Stimulated activated CD4-positive, alpha-beta T cell treated with anti-CD3 and anti-CD28 coated beads, Interleukin-1b, Interleukin-23, amount 100 ng/mL, for 4 hours (primary cell): Measurements from ENCODE around the gene TMEM135.
"Not testable (repeated sequence)": the region's sequence is repeated elsewhere in the genome, so short reads cannot be mapped to it uniquely, and the experiment has no call there.

Source experiments
- DNase-seq, 2 donors: peaks; one replicate each; pipeline ENCODE4 v3.0.0-alpha.2; 2020; ENCODE audit warnings: low read depth in 2 of 2

The TMEM135 gene

GRCh38 chr11:87258171-87258833 is 220.6 kb downstream of the TMEM135 start:
- no peak for DNase-seq

DNA sequence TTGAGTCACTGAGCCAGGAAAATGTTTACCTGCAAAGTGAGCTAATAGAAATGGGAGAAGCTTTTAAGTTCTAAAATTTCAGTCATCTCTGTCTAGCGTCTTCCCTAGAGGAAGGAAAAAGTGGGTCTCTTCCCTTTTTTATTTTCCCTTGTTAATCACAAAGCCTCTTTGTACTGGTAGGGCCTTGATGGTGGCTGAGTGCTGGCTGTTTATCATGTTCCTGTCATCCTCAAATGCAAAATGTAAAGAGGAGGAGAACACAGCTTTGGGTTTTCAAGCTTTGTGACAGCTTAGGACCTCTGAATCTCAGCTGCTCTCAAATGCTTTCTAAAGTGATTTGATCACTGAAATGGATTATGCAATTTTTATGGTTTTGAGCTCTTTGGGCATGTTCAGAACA is 222.0 kb downstream of the TMEM135 start:
- no peak for DNase-seq

- DNase-seq = no peak
Observed at GRCh38 chr11:87260811-87261210, 223.1 kb downstream of the TMEM135 start.

GRCh38 chr11:87263264-87263838 is 225.6 kb downstream of the TMEM135 start:
- no peak for DNase-seq

DNA sequence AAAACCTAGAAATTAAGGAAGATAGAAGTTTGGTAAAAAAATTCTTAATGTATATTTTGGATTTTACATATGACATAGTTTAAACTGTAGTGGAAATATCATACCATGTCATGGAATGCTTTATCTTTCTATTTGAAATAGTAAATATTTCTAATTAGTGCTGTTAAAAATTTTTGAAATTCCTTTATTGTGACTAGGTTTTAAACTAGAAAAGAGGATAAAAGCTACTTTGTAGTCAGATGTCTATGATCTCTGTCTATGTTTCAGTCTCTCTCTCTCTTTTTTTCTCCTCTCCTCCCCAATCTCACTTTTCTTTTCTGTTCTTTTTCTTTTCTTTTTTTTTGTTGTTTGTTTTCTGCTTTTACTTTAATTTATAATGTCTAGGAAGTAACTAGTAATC is 226.2 kb downstream of the TMEM135 start:
- no peak for DNase-seq

DNA sequence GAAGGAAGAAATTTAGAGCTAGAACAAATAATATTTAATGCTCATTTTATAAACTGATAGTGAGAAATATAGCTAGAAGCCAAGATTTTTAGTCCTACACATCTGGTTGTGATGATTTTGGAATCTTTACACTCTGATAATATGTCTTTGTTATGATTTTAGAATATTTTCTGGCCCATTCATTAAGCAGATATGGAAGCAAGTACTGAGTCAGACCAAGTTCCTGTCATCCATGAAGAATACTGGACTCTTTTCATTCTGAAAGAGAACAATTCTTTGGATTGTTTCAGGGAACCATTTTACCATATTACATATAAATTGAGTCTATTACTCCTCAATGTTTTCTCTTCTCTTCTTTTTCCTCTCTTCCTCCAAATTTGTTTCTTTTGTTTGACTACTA is 227.4 kb downstream of the TMEM135 start:
- DNase-seq = no peak

- no peak for DNase-seq
Observed at GRCh38 chr11:87265979-87266378, 228.2 kb downstream of the TMEM135 start.

- DNase-seq = no peak
Observed at GRCh38 chr11:87266751-87267150, 229.0 kb downstream of the TMEM135 start.

- not testable (repeated sequence) for DNase-seq
Observed at GRCh38 chr11:87271951-87272350, 234.2 kb downstream of the TMEM135 start.

DNA sequence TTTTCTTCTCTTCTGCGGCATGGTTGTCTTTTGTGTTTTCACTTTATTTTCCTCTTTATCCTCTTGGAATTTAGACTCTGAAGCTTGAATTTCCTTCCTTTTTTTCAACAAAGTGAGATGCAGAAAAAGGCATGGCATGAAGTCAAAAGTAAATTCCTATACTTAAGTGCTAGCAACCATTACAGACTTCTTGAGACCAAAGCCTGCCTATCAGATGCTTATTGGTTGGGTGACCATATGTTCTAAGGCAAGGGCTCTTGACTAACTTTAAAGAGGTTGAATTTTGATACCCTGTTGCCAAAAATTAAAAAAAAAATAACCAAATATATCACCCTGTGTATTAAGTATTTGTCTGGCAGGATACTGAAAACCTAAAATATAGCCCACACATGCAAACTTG is 237.4 kb downstream of the TMEM135 start:
- no peak for DNase-seq

GRCh38 chr11:87280143-87280542 is 242.4 kb downstream of the TMEM135 start:
- no peak for DNase-seq

DNA sequence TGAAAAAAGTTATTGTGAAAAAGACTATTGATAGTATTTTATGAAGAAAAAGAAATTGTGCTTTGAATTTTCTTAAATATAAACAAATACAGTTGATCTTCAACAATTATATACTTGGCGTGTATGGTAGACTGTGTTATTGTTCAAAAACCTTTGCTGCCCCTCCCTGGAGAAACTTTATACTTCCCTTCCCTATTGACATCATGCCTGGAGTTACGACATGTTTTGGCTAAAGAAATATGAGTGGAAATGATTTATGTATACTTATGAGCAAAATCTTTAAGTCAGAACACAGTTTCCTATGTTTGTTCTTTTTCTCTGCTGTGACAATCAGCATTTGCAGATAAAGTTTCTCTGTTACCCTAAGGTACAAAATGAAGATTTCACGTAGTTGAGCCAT is 243.8 kb downstream of the TMEM135 start:
- DNase-seq = no peak

DNA sequence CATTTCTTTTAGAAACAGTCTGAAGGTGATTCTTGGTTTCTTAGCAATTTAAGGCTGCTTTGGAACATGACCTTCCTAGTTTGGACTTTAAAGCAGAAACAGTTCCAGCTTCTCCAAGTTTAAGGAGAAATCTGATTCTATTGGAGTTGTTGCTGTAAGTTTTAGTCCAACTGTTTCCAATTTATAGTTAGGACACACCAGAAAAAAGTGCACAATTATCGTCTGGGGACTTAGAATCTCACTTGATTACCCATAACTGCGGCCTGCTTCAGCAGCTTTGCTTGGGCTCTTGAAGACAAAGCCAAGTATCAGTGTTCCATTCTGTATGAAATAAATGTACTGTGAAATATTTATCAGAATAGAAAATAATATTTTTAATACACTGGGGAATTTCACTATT is 246.6 kb downstream of the TMEM135 start:
- no peak for DNase-seq

DNA sequence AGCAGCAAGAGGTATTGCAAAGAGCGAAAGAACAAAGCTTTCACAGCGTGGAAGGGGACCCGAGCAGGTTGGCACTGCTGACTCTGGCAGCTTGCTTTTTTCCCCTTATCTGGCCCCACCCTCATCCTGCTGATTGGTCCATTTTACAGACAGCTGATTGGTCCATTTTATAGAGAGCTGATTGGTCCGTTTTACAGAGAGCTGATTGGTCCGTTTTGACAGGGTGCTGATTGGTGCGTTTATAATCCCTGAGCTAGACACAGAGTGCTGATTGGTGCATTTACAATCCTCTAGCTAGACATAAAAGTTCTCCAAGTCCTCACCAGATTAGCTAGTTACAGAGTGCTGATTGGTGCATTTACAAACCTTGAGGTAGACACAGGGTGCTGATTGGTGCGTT is 247.9 kb downstream of the TMEM135 start:
- DNase-seq = not testable (repeated sequence)

GRCh38 chr11:87286338-87286737 is 248.6 kb downstream of the TMEM135 start:
- DNase-seq = no peak

DNA sequence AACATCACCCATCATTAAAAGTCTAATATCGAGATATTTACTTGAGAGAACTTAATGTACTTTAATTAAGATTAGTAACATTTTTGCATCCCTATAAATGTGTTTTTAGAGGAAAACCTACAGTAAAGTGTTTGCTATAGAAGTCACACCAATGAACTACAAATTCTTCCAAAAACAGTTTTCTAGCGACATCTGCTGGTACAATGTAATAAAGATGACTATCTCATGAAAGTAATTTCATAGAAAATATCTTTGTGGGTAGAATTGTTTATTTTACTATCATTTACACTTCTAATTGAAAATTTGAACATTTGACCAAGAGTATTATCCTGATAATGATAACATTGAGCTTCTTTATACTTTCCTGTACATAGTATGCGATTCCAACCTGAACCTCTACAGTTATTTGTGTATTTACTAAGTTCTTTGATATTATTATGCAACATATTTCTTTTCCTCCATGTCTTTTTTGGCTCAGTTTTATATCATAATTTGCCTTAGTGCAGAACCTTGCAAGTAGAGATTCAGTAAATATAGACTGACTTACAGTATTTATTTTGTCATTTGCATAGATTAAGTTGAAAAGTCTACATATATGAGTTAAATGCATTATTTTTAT is 252.7 kb downstream of the TMEM135 start:
- DNase-seq = no peak

DNA sequence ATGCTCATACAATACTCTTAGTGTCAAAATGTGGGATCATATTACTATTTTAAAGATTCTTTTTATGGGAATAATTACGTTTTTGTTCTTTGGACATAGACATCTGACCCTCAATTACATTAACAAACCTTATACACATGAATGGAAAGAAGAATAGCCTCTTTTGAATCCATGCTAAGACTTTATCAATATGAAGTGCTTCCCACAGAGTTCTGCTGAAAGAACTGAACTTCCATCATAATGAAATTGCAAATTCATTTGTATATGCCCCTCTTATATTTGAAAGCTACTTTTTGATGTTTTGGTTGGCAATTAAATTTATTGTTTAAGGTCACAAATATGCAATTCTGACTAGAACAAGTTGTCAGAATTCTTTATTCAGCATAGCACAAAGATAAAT is 254.9 kb downstream of the TMEM135 start:
- DNase-seq = no peak

DNA sequence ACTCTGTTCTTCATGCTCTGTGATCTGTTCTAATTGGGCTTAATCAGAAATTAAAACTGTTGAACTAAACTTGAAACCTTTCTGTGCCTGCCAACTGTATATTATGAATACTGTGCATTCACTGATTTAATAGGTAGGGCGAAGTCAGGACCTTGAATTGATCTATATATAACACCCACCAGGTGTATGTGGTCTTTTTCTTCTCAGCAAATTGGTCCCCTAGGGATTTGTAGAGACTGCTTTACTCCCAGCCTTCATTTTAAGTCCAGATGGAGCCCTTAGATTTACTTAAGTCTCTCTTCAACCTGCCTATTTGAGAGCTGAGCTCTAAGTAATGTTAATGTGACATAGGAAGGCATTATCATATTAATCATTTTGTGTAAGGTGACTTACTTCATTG is 257.5 kb downstream of the TMEM135 start:
- DNase-seq = no peak

DNA sequence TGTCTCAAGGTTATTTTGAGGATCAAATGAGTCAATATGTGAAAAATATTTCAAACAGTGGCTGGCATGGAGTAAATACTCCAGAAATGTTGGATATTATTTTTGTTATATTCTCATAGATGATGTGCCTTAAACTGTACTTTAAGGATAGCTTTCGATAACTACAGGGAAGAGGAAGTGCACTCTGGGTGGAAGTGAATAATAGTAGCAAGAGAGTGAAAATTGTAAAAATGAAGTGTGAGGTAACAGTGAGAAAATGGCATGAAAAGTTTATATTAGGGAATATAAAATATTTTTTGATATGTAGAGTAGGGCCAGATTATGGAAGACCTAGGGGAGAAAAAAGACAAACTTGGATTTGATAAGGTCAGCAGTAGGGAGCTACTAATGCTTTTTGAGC is 258.9 kb downstream of the TMEM135 start:
- no peak for DNase-seq

DNA sequence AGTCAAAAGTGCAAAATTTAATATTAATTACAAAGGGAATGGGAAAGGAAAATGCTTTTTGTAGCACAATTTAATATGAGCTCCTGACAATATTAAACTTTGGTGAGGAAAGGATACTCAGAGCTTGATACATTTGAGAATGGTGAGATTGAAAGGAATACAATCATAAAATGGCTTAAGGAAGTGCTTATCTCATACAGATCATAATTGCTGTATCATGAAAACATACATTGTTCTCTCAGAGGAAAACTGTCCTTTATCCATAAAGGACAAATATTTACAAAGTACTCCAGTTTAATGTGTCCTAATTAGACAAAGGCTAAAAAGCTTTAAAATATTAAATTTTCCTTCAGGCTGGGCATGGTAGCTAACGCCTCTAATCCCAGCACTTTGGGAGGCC is 260.4 kb downstream of the TMEM135 start:
- DNase-seq = no peak

GRCh38 chr11:87299041-87299481 is 261.3 kb downstream of the TMEM135 start:
- DNase-seq = no peak

- no peak for DNase-seq
Observed at GRCh38 chr11:87300640-87301380, 263.1 kb downstream of the TMEM135 start.
